Activated CD4-positive, CD25-positive, alpha-beta regulatory T cell treated with anti-CD3 and anti-CD28 coated beads, Interleukin-2, amount 50 U/mL, for 24 hours (primary cell): ENCODE measurements around the gene HMMR.
A peak's percentile ranks its signal among the peaks of the same experiment; 100 is the strongest.

Source experiments
- ATAC-seq, 2 donors: fragments of 150-1000 bp; cut with Tn5 transposase; one replicate each; pipeline ENCODE4 v1.10.0; 2021; ENCODE audit warnings: mild to moderate bottlenecking in 1 of 2, moderate library complexity in 1 of 2

The HMMR gene

DNA sequence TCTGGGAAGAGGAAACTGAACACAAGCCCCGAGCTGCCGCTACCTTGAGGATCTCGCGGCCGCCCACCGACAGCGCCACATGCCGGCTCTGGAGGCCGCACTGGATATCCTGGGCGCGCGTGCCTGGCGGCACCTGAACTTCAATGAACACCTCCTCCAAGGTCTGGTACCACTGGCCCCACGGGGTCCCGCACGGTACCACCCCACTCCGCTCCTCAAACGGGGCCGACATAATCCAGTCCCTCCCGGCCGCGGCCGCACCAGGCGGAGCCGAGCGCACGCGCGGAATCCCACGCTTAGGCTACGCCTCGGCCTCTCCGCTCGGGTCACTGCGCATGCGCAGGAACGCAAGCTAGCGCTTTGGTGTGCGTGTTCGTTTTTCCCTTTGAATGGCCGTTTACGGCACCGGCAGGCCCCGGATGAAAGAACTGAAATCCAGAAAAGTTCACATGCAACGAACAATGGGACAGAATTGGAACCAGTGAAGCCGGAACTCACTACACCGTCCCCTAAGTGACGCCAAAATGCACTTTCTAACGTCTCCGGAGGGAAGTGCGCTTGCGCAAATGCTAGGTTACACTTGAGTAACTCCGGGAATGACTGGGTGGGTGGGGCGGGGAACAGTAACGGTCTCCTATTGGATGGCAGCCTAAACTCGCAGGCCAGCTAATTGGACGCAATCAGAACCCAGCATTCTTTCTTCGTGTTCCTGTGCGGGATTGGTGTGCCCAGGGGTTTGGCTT lies 442 bp upstream of the HMMR start, which contains the start of gene NUDCD2:
NUDCD2 (minus strand) TSS at position 284 of the 743 bp plus-strand sequence; CDS start at position 232, 52 bp downstream.
- ATAC-seq: peak; percentile 83 to 85

DNA sequence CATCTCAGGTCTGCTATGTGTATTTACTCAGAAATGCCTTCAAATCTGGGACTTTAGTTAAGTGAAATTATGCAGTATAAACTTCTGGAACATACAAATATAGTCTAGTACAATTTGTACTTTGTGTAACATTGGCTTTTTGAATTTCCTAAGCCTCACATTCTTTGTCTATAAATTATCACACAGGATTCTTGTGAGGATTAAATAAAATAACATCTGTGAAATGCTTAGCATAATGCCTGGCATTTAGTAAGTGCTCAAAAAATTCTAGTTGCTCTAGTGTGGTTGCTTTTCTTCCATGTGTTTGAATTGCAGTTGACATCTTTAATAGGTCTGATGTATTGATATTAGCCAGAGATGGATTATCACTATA lies 2.6 kb downstream of the HMMR start:
- ATAC-seq: no peak

DNA sequence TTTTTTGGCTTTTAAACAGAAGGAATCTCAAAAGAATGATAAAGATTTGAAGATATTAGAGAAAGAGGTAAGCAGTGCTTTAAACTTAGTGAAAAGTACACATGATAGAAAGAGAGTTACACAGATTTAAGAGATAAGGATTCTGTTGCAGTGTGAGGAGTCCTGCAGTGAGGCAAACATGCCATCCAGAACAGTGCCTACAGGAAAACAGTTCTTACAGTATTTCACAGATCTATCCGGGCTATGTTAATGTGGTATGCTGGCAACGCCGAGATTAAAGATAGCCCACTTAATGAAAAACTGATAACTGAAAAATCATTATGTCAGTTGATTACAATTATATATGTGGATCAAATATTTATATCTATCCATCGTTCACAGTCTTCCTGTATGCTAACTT lies 7.2 kb downstream of the HMMR start:
- ATAC-seq: no peak

DNA sequence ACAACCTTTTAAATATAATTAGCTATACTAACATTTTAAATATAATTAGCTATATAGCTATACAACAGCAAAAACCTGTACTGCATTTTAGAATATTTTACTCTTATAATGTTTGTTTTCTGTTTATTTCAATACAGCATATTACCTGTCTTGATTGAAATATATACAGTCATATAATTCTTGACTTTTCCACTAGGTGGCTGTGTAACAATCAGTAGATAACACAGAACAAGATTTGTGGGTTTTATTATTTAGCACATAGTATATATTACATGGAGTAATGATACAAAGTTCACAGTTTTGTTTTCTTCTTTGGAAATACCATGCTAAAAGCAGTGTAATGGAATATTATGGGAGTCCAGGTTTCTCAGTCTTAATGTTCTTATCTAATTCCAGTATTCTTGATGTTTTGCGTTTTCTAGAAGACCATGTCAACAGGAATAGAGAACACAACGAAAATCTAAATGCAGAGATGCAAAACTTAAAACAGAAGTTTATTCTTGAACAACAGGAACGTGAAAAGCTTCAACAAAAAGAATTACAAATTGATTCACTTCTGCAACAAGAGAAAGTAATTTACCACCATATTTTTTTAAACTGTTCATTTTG lies 13.3 kb downstream of the HMMR start:
- ATAC-seq: peak in 1 of 2 donors; percentile 59

DNA sequence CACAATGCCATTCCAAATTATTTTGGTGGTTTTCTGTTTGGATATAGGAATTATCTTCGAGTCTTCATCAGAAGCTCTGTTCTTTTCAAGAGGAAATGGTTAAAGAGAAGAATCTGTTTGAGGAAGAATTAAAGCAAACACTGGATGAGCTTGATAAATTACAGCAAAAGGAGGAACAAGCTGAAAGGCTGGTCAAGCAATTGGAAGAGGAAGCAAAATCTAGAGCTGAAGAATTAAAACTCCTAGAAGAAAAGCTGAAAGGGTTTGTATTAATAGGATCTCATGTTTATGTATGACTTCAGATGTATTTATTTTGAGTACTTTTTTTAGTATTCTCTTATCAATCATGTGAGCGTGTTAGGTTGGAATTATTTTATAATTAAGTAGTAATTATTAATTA lies 15.0 kb downstream of the HMMR start:
- no peak for ATAC-seq

DNA sequence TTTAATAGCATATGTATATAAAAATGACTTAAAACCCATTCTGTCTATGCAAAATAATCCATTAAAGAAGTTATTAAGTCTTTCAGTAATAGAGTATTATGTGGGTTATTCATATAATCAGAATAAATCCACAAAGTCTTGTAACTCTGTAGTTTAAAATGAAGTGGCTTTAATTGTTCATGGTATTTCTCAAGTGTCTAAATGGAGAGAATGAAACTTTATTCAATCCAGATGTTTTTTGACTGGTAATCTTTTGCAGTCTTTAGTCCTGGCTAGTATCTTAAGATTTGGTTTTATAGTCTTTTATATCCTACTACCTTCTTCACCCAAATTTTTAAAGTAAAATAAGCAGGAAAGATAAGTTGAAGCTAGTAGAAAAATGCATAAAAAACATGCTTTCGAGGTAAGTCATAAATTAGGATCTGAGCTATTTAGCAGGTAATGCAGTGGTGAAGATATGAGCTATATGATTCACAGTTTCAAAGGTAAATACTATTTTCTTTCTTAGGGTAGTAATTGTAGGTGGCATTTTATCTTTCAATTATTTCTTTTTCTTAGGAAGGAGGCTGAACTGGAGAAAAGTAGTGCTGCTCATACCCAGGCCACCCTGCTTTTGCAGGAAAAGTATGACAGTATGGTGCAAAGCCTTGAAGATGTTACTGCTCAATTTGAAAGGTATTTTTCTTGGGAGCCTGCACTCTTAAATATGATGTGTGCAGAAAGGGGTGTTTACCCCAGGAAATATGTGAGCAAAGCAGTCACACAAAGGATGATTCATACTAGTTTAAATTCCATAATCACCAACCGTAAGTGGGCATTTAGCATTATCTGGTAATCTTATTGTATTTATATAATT lies 17.9 kb downstream of the HMMR start:
- ATAC-seq: peak in 1 of 2 donors; percentile 13

DNA sequence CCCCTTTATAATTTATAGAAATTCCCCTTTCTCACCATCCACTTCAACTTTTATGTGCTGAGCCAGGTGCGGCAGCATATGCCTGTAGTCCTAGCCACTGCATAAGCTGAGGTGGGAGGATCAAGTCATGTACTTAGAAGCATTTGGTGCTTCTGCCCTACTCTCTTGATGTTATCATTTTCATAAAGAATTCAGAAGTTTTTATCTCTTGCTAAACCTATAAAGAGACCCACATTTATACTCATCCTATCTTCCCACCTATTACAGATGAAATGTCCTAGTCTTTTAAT lies 18.5 kb downstream of the HMMR start:
- ATAC-seq: no peak

DNA sequence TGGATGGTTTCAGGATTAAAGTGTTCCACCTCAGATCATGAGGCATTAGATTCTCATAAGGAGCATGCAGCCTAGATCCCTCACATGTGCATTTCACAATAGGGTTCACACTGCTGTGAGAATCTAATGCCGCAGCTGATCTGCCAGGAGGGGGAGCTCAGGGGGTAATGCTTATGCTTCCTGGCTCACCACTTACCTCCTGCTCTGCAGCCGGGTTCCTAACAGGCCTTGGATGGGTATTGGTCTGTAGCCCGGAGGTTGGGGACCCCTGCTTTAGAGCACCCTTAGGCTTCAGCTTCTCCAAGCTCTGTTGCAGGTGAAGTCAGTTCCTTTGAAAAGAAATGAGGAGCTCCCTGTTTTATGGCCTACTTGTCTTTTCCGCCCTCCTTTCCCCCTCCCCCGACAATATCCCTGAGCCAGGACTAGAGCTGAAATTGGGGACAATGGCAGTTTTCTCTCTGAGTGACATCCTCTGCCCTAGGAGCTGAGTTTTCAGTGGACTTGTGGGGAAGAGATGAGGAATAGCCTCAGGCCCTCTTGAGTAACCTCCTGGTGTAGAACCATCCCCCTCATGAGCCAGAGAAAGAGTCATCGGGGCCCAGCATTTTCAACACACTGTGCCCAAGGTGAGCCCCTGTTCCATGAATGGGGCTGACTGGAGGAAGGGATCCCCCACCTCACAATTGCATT lies 28.8 kb downstream of the HMMR start:
- ATAC-seq: peak in 1 of 2 donors; percentile 24

DNA sequence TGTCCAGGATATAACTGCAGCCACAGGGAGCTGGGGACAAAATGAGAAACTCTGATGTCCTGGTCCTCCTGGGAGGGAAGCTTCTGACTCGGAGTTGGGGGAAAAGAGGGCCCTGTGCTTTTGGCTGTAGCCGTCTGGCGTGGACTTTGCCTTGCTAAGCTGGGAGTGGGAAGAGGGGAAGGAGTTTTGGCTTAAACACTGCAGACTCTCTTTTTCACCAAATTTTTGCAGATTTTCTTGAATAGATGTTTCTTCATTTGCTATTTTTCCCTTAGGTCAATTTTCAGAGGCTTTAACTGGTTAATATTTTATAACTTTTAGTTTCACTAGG lies 29.3 kb downstream of the HMMR start:
- no peak for ATAC-seq

DNA sequence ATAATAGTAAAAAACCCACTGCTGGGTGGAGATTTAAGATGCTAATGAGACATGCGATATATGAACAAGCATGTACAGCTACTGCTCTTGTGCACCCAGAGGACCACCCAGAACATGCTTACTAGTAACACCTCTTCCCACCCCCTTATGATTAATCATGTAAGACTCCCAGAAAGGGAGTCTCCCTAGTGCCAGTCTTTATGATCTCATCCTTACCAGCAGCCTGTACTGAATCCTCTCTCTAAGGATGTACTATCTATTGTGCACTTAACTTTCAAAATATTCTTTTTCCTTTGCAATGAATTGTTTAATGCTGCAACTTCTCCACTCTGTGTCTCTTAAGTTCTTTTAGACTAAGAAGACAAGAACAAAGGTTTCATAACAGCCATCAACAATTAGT lies 35.9 kb downstream of the HMMR start:
- ATAC-seq: no peak

DNA sequence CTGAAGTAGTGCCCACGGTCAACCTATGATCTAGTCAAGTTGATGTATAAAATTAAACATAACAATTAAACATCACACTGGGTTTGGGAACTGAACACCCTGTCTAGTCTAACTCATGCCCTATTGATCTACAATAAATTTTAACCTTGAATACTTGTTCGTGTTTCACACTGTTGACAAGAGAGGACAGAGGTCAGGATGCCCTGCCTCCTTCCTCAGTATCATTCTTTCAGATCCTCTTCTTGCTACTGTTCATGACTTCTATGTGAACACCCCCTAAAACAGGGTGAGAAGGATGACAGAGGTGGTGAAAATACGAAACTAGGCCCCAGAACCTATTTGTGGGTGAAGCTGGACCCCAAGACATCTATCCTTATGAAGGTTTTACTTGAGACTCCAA lies 36.9 kb downstream of the HMMR start:
- no peak for ATAC-seq

DNA sequence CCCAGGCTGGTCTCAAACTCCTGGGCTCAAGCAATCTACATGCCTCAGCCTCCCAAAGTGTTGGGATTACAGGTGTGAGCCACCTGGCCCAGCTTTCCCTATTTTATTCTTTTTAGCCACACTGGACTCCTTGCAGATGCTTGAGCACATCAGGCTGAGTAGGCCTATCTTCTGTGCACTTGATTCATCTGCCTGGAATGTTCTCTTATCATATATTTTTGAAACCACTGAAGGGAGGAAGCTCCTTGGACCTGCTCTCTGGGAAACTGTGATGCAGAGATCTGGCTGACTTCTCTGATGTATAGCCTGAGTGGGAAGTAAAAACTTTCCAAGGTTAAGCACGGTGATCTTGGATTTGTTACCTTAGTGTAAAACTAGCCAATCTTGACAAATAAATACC lies 38.5 kb downstream of the HMMR start:
- no peak for ATAC-seq

DNA sequence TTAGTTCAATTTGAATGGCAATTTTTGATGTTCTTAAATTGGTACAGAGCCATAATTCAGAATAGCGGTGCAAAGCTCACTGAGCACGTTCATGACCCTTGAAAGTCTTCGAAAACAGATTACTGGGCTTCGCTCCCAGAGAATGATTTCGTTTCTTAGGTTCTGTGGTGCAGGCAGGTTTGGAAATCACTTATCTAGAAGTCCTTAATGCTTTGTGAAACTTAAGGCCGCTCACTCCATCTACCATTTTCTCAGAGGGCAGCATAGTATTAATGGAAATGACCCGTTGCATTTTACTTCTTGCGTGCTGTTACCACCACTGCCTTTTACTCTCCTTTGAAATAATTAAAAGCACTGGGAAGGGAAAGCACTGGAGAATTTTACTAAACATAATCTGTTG lies 42.1 kb downstream of the HMMR start:
- ATAC-seq: no peak

DNA sequence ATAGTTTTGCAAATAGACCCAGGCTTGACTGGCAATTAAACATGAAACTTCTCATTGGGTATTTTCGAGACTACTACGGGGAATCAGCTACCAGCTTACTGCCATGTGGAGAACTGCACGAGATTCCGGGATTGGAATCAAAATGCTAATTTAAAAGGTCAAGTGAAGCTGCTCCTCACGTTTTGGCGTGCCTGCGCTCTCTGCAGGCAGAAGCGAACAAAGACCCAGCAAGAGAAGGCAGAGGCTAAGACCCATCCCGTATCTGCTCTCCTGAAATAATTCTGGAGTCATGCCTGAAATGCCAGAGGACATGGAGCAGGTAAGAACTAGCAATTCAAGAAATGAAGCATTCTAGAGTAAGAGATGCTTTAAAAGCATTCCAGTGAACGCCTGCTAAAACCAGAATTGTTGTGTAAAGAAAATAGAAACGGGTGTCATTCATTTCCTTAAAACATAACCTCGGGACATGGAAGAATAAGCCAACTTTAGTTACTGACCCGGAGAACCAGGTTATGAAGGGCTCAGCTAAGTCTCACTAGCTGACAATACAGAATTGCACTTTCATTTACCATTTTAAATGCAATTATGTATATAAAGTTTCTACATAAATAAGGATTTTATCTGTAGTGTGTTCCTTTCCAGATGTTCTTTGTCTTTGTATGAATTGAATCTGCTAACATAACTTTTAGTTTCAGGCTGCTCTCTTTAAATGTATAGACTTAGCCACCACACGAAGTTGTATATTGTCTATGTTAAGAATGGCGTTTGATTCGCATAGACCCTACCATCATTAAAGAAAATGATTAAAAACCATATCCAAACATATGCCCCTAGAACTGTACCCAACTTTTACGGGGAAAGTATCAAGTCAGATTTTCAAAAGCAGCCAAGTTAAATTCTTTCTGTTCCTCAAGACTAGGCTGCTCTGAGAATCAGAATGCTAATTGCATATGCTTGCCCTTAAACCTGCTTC lies 43.0 kb downstream of the HMMR start:
- no peak for ATAC-seq

DNA sequence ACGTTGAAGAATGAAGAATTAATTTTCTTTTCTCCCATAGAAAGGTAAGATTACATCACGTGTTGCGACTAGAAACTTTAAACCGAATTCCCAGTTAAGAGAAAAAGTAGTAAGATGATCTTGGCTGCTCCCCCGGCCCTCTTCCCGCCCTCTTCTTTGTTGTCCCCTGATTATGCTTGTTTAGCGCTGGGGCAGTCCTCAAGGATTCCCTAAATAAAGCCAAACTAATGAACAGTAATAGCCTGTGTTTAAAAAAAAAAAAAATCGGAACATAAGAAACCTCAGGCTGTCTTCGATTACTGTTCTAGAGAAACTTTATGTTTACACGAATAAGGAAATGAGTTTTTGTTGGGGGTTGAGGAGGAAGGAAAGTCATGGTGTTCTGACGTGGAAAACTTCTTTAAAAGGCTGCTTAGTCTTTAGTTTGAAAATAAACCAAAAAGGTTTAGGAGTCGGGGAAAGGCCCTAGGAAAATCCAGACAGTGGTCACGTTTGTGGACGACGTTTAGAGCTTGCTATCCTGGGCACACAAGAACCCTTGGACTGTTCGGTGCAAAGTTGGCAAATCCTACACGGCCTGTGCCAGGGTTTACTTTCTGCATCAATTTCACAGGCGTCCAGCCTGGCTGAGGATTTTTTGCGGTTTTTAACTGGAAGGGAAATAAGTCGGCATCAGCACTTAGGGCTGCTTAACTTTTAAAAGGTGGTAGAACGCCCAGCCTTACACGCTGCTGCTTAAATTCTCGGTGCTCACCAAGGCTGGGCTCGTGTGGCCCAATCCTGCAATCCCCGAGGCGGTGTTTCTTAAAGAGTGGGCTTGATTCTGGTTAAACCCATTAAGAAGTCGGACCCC lies 43.9 kb downstream of the HMMR start:
- ATAC-seq: no peak

DNA sequence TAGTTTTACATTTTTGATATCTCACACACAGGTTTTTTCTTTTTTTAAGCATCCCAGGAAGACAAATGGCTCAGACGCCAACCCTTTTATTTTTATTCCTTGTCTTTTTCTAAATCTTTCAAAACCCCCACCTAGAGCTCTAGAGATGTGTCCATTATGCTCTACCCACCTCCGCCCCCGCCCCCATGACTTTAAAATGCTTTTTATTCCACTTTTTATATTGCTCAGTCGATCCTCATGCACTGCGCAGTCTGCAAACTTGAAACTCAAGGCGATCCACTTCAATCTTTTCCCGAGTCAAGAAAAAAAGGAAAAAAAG lies 44.6 kb downstream of the HMMR start:
- peak; percentile 0 for ATAC-seq

DNA sequence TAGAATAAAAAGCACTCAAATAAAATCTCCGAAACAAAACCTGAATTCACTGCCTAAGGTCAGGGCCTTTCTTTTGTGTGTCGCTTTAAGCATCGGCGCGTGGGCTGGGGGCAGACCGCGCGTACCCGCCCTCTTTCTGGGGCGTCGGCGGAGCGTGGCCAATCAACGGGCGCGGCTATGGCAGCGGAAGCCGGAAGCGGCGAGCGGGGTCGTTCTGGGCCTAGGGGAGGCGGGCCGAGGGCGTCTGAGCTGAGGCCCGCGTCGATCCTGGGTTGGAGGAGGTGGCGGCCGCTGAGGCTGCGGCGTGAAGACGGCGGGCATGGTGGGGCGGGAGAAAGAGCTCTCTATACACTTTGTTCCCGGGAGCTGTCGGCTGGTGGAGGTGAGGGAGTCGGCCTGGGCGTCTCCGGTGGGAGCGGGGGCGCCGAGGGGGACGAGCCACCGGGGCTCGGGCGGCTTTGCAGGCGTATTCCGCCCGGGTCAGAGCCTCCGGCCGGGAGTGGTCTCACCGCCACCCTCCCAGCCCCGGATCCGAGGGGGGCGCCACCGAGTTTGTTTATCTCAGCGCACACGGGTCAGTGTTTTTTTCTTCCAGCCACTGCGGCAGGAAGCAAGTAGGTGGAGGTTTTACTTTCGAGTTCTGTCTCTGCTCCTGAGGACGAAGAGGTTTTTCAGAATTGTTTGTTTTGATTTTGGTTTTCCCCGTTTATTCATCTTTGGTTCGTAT lies 45.1 kb downstream of the HMMR start, which contains the start of gene MAT2B:
MAT2B (plus strand) TSS at position 252 of the 727 bp plus-strand sequence; CDS start at position 320, 68 bp downstream.
- ATAC-seq: peak; percentile 85 to 90

DNA sequence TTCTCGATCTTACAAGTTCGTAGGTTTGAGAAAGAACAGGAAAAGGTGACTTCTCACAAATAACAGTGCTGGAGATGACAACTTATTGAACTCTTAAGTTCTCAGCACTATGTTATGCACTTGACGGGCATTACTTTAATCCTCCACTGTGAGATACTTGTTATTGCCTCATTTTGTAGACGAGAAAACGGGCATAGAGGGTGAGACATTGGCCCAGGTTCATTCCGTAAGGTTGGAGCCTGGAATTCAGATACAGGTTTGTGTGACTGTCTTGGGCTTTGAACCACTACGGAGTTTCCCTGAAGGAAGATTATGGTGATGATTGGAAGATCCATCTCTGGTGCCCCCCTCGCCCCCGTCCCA lies 45.6 kb downstream of the HMMR start:
- ATAC-seq: peak; percentile 39 to 42

DNA sequence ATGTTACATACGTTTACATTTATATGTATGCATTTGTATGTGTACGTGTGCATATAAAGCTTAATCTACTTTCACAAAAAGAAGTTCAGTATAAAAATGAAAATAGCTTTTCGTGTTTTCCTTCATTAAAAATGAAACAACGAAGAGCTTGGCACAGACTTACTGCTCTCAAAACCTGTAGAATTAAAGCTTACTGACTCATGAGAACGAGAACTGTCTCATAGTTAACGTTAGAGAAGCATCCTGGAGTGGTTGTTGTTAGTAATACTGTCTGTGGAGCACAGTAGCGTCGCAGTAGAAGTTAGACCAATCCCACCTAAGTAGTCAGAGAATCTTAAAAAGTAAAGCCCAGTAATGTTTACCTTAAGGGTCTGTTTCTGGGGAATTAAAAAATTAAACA lies 46.3 kb downstream of the HMMR start:
- ATAC-seq: peak; percentile 57 to 64

DNA sequence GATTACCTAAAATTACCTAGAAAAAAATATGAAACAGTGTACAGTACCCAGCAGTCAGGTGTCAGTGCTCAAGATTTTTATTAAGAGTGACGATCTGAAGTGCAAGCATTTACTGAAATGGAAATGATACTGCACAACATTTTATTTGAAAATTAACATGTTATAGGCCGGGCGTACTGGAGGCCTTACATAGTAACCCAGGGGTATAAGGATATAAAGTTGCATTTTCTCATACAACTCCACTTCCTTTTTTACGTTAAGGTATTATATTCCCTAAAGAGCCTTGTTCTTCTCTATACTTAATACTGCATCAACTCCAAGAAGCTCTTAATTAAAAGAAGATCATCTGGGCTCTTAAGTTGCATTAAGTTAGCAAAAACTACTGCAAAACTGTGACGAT lies 48.3 kb downstream of the HMMR start:
- no peak for ATAC-seq
